Ureter (tissue), 1 donor: ENCODE measurements around the gene SORCS2. TPM values are rescaled to one million over a fixed set of nuclear protein-coding genes. Genes with fewer than 3 reads are reported as not detected.

Experiments
- DNase-seq: peaks from one replicate; pipeline ENCODE4 v3.0.0-alpha.2; 2020; ENCODE audit warnings: low spot score
- total RNA-seq: library from RNA; stranded (reverse); gene quantifications from one replicate; pipeline ENCODE4 v1.2.4, GENCODE V29; 2023
- donor health status: DM: yes; HTN: yes; CAD: no.

The SORCS2 gene
- total RNA-seq, 1 donor from 2014 or later: 2.8 TPM

DNA sequence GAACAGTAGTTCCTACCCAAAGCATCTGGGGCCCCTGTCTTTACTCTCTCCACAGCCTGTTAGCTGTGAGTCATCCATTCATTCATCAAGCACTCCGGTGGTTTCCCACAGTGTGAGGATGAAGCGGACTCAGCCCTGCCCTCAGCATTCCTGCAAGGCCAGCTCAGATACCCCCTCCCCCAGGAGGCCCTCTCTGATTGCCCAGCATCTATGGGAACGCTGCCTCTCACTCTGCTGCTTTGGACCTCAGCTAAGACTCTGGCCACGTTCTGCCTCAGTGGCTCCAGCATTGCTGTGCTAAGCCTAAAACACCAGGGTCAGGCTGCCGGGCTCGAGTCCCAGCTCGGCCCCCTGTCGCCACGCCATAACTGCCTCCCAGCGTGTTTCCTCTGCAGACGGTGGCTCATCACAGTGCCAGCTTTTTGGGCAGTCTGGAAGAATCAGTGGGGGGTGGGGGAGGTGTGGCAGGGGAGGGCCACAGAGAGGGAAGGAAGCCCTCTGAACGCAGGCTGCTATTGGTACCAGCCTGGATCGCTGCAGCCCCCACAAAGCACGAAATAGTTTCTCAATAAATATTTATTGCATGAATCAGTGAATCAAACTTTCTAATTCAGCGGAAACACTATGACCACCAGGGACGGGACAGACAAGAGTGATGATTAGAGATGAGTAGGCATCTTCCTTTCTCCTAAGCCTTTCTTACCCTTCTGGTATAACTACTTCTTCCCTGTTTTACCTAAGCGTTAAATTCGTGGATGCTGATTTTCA, 74.4 kb downstream of the SORCS2 start:
- DNase-seq: no peak

- DNase-seq: no peak
Observed at GRCh38 chr4:7267829-7268228, 75.5 kb downstream of the SORCS2 start.

DNA sequence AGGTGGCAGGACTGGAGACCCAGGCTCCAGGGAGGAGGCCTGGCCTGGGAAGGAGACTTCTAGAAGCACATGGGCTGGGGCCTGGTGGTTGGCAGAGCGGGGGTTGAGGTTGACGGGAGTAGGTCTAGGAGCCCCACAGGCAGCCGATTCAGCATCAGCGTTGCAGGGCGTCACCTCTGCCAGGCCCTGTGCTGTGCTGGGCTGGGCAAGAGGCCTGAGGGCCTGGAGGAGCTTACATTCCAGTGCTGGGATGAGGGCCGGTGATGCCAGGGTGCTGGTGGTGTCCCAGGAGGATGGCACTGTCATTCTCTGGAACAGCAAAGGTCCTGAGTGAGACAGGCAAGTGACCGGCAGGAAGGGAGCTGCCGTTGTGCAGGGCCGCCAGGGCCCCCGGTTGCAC, 76.6 kb downstream of the SORCS2 start:
- DNase-seq: no peak

- no peak for DNase-seq
Observed at GRCh38 chr4:7270121-7270520, 77.8 kb downstream of the SORCS2 start.

DNA sequence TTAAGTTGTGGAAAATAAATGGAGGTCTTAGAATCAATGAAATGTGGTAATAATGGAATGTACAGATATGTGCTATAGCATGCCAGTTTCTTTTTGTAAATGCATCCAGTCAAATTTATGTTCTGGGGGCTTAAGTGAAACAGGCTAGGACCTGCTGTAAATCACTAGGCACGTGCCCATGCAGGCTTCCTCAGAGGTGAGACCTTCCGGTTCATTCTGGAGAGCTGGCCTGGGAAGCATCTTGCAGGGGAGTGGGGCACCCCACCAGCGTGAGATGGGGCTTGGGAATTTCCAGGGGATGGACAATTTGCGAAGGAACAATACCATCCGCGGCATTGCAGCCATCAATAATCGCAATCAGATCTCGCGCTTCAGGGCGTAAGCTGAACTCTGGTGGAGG, 80.1 kb downstream of the SORCS2 start:
- no peak for DNase-seq

- DNase-seq: no peak
Observed at GRCh38 chr4:7273738-7274297, 81.5 kb downstream of the SORCS2 start.

DNA sequence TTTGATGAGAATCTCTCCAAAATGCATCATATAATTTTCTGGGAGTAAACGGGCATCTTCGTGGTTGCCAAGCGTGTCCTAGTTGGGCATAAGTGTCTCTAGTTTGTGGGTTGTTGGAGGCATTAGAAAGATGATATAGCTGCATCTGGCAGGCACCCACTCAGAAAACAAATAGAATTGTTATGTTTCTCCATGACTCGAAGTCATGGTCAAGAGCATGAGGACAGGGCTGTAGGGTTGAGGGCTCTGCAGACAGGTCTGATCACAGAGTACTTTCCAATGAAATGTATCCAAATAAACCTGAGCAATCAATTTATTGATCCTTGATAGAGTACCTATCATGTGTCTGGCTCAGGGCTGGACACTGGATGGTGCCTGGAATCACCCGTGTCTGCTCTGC, 82.7 kb downstream of the SORCS2 start:
- no peak for DNase-seq

DNA sequence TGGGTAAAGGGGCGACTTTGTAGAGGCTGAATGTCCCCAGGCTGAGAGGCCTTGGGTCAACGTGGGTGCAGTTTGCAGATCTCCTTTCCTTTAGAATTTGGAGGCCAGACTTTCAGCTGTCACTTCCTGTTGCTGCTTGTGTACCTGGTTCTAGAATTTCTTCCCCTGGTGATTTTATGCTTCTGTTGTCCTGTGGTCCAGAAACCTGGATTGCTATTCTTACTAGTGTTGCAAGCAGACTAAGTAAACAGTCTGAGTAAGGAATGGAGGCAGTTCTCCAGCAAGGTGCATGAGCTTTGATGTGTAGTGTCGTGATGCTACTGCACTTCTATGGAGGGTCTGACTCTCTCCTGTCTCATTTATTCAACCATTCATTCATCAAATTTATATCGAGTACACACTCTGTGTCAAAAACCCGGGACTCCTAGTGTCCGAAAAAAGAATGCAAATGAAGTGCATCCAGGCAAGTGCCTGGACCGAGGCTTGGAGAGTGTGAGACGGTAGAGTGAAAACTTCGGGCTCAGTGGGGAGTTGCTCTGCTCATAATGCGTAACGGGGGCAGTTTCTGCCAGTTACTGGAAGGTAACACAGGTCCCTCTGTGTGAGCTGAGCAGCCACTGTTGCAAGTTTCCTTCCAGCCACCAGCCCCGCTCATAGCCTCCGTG, 83.3 kb downstream of the SORCS2 start:
- no peak for DNase-seq

- no peak for DNase-seq
Observed at GRCh38 chr4:7276515-7276914, 84.2 kb downstream of the SORCS2 start.

DNA sequence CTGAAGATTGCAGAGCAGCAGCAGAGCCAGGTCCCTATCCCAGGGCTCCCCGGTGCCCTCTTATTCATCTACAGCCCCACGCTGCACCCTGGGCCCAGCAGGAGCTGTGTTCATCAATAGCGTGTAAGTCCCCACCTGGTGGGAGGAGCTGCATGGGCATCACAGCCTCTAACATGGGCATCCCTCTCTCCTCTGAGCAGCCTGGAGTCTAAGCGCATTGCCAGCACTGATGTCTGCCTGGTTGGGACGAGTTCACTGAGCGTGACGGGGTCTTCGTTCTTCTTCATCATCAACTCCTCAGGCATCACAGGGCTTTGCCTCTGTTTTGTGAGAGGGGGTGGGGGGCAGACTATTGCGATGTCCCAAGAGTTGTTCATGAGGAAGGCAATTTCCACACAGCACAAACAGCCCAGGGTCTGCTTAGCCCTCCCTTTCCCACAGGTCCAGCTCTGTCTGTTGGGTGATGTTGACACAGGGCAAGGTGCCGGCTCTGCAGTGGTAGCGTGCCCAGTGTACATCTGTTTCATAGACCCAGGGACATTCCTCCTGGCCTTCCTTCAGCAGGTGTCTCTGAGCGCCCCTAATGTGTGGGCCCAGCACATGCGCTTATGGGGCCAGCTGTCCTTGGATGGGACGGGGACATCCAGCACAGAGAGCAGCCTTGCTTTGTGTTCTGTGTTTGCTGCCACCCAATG, 85.9 kb downstream of the SORCS2 start:
- DNase-seq: no peak

- no peak for DNase-seq
Observed at GRCh38 chr4:7278981-7279380, 86.6 kb downstream of the SORCS2 start.

DNA sequence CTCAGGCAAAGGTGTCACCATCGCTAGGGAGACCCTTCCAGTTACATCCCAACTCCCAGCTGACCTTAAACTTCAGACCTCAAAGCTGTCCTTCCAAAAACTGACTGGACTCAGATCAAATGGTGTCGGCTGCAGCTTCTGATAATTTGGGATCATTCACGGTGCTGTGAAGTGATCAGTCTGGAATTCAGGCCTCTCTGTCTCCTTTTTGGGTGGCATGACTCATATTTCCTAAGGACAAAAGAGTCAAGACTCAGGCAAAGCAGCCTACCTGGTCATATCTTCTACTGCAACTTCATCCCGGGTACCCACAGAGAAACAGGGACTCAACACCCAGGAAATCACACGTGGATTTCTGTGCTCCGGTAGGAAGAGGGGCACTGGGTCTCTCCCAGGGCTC, 87.6 kb downstream of the SORCS2 start:
- DNase-seq: no peak

GRCh38 chr4:7280926-7281690, 88.8 kb downstream of the SORCS2 start:
- no peak for DNase-seq

DNA sequence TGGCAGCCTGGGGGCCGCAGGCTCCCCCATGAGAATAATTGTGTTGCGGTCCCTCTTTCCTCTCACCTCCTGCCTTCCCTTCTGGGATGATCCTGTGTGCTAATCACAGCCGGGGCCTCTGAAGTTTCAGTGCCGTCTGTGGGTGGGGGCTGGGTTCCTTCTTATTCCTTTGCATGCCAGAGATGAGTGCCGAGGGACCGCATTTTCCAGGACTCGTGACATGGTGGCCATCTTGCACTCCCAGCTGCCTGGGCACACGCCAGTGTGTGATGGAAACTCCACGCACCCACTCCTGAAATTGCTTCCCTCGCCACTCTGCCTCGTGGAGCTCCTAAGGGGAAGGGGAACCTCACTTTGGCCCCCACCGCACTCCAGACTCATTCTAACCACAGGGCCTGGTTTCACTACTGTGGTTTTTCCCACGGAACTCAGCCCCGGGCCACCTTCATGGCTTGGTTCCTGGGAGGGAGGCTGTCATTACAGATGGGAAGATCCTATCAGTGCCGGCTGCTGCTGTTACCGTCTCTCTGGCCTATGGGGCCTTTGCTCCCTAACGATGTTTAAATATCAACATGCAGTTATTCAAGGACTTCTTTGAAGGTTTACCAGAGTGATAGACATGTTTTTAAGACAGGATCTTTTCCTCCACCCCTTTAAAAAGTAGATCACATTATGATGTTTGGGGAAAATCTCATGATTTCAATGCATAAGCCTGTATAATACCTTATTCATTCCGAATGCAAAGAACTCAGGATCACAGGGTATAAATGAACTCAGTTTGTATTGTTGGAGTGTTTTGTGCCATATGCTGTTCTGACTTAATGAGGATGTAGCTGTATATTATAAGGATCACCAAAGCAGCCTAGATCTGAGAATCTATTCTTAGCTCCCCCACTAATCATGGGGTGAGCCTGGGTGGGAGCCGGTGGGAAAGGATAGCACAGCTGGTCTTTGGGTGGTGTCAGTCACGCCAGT, 89.6 kb downstream of the SORCS2 start:
- no peak for DNase-seq

GRCh38 chr4:7282786-7283440, 90.6 kb downstream of the SORCS2 start:
- no peak for DNase-seq

DNA sequence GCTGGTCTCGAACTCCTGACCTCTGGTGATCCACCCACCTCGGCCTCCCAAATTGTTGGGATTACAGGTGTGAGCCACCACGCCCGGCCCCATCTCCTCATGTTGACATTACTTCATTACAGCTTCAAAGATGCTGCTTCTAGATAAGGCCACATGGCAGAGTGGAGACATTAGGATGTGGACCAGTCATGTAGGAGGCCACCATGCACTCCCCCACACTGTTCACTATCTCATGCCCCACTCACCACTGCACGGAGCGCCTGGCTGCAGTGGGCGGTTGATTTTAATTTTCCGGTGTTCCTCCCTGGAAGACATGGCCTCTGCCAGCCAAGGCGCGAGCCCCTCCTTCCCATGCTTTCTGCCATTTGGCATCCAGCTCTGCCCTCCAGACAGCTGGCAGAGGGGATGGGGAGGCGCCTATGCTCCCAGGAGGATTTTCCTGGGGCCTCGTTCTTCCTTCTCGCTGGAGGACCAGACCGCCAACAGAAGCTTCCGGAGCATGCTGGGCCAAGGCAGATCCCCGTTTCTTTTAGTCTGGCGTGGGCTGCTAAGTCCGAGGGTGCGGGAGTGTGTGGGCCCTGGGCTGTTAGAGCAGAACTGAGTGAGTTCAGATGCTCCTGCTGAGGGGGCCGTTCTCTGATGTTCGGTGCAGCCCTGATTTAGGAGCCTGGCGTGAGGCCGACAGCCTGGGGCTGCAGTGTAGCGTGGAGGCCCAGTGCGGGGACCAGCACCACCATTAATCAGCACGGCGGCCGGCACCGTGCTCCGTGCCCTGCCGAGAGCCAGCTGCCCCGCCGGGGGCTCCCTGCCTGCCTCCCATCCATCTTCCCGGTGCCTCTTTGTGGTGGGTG, 93.1 kb downstream of the SORCS2 start:
- no peak for DNase-seq

DNA sequence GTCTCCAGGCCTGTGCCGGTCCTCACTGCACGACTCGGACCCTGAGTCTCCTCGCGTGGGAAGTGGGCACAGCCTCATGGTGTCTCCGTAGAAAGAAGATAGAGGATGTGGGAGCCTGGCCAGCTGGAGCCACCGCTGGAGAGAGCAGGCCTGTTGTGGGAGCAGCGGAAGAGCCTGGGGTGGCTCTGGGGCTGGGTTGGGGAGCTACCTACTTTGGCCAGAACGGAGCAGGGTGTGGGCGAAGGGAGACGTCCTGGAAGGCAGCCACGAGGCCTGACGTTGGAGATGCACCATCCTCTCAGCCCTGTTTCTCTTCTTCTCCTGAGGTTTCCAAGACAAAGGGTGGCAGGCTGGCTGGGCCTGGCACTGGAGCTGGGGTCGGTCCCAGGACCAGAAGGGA, 93.8 kb downstream of the SORCS2 start:
- no peak for DNase-seq

DNA sequence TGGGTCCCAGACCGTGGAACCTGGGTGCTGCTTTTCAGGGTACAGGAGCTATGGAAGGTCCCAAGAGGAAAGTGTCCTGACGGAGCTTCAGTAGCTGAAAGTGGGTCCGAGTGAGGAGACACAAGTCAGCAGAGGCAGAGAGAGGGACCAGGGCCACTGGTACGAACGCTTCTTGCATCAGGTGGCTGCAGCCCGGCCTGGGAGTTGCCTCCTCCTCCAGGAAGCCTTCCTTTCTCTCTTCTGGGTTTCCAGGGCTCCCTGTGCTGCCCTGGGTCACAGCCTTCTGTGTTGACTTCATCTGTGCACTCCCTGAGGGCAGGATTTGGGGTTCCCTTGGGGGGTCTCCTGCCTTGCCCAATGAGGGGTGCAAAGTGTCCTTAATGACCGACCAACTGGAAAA, 94.5 kb downstream of the SORCS2 start:
- DNase-seq: no peak

DNA sequence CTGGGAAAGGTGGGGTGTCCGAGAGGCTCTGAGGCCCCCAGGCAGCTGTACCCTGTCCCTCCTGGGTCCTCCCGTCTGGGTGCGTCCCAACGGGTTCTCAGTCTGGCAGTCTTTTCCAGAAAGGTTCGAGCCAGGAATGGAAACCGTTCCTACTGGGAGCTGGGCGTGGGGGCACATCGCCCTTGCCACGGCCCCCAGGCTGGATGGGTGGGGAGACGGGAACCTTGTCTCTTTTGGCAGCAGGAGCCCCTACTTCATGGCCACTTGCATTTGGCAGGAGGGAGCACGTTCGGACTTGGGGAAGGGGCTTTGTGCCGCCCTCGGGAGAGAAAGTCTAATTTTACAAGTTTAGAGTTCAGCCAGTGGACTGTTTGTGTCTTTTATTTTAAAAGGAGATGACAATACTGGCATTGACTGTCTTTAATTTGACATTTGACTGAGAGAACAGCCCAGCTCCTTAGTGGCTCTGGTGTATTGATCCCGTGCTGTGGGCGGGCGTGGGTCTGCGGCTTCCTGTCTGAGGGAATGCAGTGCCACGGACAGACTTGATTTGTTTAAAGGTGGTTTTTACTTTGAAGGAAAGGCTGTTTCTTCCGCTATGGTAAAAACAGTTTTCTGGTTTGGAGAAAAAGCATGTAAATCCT, 95.1 kb downstream of the SORCS2 start:
- no peak for DNase-seq
